ENCODE measurements around the gene BRAT1.
"Not testable (repeated sequence)": the region's sequence is repeated elsewhere in the genome, so short reads cannot be mapped to it uniquely, and the experiment has no call there.

Gene BRAT1

DNA sequence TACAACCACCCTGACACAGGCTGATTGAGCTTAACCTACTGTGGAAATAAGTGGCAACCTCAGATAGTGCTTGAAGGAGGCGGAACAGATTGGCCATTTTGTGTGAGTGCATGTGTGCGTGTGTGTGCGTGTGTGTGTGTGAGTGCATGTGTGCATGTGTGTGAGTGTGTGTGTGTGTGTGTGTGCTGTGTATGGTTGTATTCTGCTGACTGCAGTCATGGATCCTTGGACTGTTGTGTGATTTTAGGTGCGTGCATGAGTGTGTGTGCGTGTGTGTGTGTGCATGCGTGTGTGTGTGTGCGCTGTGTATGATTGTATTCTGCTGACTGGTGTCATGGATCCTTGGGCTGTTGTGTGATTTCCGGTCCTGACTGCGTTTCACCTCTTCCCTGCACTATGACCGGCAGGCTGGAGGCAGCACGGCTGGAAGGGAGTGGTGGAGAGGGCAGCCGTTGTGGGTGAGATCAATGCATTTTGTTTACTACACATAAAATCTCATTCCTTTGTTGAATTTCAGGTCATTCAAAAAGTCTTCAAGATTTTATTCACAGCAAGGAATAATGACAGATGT, 9.7 kb upstream of the BRAT1 start:
- DNase-seq (ENCODE audit: low read depth in 2 of 3, low spot score in 2 of 3): no peak

DNA sequence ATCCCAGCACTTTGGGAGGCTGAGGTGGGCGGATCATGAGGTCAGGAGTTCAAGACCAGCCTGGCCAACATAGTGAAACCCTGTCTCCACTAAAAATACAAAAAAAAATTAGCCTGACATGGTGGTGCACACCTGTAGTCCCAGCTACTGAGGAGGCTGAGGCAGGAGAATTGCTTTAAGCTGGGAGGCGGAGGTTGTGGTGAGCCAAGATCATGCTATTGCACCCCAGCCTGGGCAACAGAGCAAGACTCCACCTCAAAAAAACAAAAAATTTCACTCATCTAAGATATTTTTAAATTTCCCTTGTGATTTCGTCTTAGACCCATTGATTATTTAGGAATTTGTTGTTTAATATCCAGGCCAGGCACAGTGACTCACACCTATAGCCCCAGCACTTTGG, 8.6 kb upstream of the BRAT1 start:
- DNase-seq (ENCODE audit: low read depth in 2 of 3, low spot score in 2 of 3): not testable (repeated sequence)

DNA sequence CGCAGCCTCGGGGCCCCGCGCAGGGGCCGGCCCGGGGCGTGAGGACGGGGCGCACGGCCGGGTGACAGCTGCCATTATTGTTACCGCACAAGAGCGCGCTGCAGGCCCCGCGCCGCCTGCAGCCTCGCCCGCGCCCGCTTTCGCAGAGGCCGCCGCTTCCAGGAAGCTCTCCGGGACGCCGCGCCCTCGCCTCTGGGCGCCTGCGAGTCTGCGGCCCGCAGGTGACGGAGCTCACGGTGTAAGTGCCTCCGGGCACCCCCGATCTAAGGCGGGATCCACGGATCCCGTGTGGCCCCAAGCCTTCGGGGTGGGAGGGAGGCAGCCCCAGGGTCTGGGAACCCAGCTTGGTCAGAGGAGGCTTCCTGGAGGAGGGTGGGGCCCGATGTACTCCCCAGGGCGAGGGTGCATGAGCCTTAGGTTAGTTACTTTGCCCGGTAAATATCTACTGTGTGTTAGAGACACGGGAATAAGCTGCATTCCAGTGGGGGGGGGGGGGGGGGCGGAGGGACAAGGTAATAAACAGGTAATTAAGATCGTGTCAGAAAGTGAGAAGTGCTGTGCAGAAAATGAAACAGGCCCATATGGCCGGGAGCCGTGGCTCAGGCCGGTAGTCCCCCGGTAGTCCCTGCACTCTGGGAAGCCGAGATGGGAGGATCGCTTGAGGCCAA, 4.1 kb upstream of the BRAT1 start:
- DNase-seq (ENCODE audit: low read depth in 2 of 3, low spot score in 2 of 3): no peak

DNA sequence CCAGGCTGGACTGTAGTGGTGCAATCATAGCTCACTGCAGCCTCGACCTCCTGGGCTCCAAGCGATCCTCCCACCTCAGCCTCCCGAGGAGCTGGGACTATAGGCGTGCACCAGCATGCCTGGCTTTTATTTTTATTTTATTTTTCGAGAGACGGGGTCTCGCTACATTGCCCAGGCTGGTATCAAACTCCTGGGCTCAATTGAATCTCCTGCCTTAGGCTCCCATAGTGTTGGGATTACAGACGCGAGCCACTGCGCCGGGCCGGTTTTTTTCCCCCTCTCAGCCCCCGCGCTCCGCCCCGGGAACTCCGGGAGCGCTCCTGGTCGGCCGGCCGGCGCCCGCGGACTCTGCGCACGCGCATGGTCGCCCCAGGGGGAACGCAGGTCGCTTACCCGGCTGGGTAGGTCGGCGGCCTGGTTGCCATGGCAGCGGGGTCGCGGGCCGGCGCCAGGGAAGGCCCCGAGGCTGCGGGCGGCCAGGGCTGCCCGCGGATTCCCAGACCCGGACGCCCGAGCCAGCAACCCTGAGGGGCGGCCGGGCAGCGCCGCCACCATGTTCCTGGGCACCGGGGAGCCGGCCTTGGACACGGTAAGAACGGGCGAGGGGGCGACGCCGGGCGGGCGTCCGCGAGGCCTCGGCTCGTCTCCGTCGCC, 3.4 kb upstream of the BRAT1 start, which contains the start of gene IQCE:
IQCE (plus strand) TSS at position 351 of the 654 bp plus-strand sequence; CDS start at position 554, 203 bp downstream.
- DNase-seq (ENCODE audit: low read depth in 2 of 3, low spot score in 2 of 3): peak; percentile 81 to 88 (median 86)

DNA sequence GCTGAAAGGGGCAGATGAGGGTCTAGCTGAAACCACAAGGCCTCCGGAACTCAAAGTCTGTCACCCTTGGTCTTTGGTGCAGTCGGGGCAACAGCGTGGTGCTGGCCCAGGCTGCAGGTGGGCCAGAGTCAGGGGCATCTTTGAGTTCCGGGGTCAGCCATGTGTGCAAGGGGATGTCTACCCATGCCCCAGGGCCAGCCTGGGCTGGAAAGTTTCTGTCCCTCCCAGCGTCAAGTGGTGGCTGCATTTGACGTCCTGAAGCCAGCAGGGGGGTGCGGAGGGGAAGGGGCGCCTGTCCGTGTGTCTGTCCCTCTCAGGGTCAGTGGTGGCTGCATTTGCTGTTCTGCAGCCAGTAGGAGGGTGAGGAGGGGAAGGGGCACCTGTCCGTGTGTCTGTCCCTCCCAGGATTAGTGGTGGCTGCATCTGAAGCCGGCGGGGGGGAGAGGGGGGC, 638 bp downstream of the BRAT1 start:
- DNase-seq (ENCODE audit: low read depth in 2 of 3, low spot score in 2 of 3): no peak

DNA sequence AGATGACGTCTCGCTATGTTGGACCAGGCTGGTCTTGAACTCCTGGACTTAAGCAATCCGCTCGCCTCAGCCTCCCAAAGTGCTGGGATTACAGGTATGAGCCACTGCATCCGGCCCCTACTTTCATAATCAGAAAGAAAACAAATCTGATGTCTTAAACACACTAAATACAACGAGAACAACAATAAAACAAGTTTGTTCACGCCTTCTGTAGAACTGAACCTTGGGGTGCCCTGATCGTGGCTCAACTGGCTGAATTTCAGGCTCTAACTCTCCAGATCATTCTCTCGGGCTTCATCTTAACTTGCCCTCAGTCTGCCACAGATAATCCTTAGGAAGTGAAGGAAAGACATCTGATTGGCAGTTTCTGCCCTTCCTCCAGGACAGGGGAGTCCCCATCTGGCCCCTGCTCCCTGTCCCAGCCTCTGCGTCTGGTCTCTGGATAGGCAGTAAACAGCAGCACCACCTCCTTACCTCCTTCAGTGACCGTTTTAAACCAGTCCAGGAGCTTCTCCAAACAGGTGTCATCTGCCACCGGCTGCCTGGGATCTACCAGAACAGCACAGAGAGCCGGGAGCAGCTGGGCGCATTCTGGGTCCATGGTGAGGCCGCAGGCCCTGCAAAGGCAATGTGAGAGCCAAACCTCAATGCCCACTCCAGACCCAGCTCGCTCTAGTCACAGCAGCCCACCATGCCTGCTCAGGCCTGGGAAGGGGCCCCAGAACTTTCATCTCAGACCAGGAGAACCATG, 1.3 kb downstream of the BRAT1 start:
- no peak for DNase-seq (ENCODE audit: low read depth in 2 of 3, low spot score in 2 of 3)

DNA sequence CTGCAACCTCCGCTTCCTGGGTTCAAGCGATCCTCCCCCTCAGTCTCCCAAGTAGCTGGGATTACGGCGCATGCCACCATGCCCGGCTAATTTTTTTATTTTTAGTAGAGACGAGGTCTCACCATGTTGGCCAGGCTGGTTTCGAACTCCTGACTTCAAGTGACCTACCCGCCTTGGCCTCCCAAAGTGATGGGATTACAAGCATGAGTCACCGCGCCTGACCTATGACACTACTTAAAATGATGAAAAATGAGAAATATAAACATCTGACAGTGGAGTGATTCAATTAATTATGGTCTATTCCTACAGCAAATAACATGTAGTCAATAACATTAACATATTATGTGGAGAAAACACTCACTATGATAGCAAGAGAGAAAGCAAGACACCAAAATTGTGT, 2.2 kb downstream of the BRAT1 start:
- DNase-seq (ENCODE audit: low read depth in 2 of 3, low spot score in 2 of 3): no peak

DNA sequence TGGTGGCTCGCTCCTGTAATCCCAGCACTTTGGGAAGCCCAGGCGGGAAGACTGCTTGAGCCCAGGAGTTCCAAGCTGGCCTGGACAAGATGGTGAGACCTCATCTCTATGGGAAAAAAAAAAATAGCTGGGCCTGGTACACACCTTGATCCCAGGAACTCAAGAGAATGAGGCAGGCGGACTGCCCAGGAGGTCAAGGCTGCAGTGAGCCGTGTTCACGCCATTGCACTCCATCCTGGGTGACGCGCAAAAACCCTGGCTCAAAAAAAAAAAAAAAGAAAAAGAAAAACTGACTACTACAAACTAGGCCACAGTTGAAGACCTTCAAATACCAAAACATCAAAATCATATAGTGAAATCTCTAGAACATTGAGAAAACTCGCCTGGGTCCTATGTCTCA, 3.9 kb downstream of the BRAT1 start:
- DNase-seq (ENCODE audit: low read depth in 2 of 3, low spot score in 2 of 3): no peak

DNA sequence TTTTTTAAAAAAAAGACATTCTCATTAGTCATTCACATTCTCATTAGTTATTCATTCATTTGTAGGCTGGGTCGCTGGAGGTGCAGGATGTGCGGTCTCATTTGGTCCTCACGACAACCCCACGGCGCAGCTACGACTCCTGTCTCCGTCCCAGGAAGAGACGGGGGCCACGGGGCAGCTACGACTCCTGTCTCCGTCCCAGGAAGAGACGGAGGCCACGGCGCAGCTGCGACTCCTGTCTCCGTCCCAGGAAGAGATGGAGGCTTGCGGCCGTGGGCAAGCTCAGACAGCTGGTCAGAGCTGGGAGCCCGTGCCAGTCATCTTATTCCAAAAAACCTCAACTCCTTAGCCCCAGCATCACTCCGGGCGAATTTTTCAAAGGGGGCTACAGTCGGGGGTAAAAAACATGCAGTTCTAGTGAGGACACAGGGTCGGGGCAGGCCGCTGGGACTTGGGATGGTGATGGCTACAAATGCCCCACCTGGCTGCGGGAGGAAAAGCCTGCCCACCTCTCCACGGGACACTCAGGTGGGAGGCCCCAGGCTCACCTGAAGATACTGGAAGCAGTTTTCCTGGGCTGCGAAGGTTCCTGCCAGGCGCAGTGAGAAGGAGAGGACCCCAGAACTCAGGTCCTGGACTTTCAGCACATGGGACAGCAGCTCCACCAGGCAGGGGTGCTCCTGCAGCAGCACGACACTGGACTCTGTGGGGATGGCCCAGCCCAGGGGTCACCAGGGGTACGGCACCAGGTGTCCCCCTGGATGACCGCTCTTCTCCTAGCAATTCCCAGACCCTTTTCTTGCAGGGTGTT, 8.3 kb downstream of the BRAT1 start:
- DNase-seq (ENCODE audit: low read depth in 2 of 3, low spot score in 2 of 3): no peak

DNA sequence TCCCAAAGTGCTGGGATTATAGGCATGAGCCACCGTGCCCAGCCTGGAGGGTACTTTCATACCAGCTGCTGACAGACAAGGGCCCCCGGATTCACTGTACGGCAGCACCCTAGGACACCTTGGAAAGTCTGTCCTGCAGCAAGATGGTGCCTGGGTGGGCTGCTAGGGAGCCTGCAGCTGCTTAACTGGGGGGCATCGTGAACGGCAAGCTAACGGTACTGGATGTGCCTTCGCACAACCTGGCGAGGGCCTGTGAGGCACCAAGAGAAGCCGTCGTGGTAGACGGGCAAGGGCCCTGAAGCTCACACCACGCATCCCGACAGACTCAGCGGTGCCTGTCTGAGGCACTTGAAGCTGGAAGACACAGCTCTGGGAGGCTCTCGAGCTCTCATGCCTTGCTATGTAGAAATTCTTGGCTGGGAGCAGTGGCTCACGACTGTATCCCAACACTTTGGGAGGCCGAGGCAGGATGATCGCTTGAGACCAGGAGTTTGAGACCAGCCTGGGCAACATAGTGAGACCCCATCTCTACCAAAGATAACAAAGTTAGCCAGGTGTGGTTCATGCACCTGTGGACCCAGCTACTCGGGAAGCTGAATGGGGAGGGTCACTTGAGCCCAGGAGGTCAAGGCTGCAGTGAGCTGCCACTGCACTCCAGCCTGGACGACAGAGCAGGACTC, 9.4 kb downstream of the BRAT1 start:
- no peak for DNase-seq (ENCODE audit: low read depth in 2 of 3, low spot score in 2 of 3)

DNA sequence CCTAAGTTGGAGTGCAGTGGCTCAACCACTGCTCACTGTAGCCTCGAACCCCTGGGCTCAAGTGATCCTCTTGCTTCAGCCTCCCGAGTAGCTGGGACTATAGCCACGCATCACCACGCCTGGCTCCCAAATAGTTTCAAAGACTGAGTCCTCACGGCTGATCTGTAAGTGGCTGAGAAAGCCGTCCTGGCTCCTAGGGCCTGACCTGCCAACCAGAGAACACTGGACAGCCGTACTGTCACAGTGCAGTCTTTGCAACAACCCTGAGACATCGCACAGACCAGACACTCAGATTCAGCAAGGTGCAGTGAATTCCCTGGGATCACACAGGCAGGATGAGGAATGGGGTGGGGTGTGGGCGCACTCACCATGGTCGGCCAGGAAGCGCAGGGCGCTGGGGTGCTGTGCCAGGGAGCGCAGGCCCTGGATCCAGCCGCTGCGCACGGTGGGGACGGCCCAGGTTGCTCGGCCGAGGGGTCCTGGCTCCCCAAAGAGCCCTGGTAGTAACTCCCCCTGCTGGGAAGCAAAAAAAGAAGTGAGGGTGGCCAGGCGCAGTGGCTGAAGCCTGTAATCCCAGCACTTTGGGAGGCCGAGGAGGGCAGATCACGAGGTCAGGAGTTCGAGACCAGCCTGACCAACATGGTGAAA, 10.7 kb downstream of the BRAT1 start:
- no peak for DNase-seq (ENCODE audit: low read depth in 2 of 3, low spot score in 2 of 3)

DNA sequence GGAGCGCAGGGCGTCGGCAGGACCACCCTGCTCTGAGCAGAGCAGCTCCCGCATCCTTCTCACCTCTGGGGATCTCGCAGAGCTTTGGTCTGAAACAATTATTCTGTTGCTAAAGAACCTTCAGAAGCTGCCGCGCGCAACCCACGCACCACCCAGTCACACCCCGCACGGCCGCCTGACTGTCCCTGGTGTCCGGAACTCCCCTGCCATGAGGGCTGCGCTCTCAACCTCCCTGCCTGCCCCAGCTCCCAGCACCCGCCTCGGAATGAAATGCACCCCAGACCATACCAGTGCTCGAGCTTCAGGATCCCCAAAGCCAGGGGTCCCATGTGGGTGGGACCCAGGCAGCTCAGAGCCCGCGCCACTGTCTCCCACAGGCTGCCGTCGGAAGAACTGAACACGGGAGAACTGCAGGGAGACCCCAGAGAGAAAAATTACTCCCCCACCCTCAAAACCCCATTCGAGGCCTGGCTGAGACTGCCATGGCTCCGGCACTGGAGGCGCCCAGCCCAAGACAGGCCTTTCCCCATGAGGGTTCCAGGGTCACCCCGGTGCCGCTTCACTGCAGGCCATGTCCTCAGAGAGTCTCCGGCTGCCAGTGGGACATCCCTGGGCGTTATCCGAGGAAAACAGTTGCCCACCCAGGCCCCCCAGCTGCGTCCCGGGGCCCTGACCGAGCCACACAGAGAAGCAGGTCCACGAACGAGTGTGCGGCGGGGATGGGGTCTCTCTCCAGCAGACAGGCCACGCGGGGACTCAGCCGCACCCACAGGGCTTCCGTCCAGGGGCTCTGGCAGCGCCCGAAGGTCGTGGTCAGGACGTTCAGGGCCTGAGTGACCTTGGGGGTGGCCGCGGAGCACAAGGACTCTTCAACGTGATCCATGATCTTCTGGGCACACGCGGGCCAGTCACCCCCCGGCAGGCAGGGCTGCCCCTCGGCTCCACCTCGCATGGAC, 12.1 kb downstream of the BRAT1 start:
- DNase-seq (ENCODE audit: low read depth in 2 of 3, low spot score in 2 of 3): no peak

DNA sequence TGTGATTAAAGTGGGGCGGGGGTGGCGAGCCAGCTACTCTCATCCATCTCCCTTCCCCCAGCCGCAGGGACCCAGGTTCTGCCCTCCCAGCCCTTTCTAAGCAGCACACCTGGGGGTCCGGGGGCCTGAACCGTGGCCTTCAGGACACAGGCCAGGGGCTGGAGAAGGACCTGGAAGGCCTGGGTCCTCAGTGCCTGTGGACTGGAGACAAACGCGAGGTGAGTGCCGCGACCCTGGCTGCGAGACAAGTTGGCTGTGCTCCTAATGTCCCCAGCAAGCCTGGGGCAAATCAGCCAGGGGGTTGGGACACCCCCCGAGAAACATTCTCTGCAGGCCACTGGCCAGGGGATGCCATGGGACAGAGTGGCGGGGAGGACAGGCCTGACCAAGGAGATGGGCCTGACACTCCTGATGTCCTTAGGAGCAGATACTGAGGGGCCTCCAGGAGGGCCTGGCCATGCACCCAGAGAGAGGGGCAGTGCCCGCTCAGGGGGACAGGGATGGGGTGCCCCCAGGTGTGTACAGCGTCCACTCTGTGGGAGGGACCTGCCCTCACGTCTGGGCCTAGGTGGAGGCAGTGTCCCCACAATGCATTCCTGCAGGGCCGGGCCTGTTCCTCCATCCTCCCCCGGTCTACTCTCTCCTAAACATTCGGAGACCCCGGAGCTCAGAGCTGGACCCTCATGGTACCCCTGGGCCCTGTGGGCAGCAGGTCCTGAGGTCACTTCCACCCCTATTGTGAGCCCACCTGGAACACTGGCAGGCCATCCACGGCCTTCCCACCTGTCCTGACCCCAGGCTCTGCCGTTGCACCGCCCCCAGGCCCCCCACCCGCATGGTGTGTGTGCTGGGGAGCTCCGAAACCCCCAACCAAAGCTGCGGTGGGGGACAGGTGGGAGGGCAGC, 13.1 kb downstream of the BRAT1 start:
- DNase-seq (ENCODE audit: low read depth in 2 of 3, low spot score in 2 of 3): no peak

DNA sequence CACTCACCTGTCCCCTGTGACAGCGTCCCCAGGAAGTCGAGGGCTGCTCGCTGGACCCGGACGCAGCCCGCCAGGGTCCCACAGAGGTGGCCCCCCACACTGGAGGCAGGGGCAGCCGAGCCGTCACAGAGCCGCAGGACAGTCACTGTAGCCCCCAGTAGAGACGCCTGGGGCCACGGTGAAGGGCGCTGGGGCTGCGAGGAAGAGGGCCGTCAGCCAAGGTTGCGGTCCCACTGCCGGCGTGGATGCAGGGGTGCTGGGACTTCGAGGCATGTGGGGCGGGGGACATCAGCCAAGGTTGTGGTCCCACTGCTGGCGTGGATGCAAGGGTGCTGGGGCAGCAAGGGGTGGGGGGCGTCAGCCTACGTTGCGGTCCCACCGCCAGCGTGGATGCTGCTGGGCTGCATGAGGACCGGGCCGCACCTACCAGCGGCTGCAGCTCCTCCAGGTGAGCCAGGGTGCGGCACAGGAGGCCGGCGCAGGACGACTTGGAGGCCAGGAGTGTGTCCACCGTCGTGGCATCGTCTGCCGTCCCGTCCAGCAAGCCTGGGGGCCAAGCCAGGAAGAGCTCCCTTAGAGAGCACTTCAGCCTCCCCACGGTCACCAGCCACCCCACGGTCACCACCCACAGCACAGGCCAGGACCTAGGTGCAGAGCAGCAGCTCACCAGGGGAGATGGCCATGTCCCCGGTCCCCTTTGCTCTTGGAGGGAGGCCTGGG, 13.9 kb downstream of the BRAT1 start:
- DNase-seq (ENCODE audit: low read depth in 2 of 3, low spot score in 2 of 3): no peak

DNA sequence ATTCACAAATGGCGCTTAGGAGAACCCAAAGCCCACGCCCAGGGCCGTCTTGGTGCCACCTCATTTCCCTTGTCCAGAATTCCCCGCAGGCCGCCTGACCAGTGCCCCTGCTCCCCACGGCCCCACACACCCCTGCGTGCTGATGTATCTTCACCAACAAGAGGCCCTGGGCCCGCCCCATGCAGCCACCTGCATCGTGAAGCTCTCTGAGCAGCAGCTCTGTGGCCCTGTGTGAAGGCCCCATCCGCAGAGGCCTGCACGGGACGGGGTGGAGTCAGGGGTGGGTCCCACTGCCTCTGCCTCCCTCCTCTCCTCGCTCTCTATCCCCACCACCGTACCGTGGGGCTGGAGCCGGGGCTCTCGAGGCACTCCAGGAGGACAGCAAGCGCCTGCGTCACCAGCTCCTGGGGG, 14.7 kb downstream of the BRAT1 start:
- no peak for DNase-seq (ENCODE audit: low read depth in 2 of 3, low spot score in 2 of 3)

DNA sequence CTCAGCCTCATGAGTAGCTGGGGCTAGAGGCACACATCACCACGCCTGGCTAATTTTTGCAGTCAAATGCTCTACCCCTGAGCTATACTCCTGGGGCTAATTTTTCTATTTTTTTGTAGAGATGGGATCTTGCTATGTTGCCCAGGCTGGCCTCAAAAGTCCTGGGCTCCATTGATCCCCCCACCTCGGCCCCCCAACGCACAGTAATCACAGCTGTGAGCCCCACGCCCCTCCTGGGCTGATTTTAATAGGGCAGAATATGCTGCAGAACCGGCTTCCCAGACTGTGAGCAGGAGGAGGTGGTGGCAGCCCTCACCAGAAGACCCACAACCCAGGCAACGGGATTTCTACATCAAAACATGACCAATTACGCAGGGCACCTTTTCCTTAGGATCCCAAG, 15.2 kb downstream of the BRAT1 start:
- DNase-seq (ENCODE audit: low read depth in 2 of 3, low spot score in 2 of 3): no peak
